ENCODE measurements around the gene TLR1. TPM values are rescaled to one million over a fixed set of nuclear protein-coding genes. Genes with fewer than 3 reads are reported as not detected.

The TLR1 gene, protein sequence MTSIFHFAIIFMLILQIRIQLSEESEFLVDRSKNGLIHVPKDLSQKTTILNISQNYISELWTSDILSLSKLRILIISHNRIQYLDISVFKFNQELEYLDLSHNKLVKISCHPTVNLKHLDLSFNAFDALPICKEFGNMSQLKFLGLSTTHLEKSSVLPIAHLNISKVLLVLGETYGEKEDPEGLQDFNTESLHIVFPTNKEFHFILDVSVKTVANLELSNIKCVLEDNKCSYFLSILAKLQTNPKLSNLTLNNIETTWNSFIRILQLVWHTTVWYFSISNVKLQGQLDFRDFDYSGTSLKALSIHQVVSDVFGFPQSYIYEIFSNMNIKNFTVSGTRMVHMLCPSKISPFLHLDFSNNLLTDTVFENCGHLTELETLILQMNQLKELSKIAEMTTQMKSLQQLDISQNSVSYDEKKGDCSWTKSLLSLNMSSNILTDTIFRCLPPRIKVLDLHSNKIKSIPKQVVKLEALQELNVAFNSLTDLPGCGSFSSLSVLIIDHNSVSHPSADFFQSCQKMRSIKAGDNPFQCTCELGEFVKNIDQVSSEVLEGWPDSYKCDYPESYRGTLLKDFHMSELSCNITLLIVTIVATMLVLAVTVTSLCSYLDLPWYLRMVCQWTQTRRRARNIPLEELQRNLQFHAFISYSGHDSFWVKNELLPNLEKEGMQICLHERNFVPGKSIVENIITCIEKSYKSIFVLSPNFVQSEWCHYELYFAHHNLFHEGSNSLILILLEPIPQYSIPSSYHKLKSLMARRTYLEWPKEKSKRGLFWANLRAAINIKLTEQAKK
- 1.6 and 1.7 TPM in 2 replicates for total RNA-seq

DNA sequence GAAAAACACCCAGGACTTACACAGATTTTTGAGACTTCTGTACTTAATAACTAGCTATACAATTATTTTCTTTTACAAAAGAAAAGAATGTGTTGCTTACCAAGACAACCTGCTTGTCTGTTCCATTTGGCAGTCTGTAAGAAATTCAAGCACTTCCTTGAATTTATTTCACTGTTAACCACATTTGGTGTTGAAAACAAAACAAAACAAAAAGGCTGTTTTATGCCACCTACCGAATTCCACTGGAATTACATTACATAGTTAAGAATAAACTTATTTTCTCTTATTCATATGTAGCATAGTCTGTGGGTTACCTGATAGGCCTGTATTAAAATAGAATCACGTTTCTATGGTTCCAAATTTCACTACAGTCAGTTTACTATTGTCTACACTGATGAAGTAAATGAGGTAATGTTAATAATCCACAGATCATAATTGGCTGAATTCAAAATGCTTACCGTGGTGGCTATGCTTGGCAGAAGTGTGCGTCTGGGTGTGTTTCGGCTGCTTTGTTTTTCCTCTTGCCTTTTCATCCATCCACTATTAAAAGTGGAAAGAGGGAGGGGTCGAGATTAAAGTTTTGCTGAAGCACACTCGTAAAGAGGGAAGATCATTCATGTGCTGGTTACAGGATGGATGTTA lies at the start of gene TLR1:
TSS of gene TLR1 (minus strand) at position 138 of the 642 bp plus-strand sequence. CDS start 5,960 bp downstream, outside the sequence.

DNA sequence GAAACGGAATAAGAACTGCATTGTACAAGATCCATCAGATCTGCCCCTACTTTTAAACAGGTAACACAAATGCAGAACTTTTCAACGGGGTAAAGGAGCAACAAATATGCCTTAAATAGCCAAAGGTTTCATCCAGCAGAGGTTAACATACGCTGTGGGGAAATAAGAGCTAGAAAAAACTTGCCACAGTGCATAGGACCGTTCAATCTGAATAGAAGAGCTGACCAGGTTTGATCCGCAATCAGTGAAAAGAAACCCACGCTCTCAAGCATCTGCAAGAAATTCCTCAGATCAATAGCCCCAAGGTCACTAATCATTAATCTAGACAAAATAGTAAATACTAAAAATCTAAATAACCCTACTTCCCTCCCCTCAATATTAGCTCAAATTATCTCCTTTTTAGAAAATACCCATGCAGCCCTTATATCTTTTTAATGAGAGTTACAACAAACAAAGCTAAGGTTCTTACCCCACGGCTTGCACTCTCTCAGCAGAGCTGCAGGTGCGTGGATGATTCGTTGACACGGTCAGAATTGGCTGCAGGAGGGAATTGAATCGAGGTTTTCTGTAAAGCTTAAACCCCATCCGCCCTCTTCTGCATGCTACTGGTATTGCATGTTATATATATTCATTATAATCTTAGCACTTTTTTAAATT lies 22.0 kb downstream of the TLR1 start, which contains the start of gene TLR10:
TSS of gene TLR10 (minus strand) at position 539 of the 657 bp plus-strand sequence. CDS start 7,400 bp downstream, outside the sequence.

Other genes starting within 250 kb of the TLR1 start
- 11.2 and 12.3 TPM in 2 replicates for gene KLF3, start 140.6 kb downstream of the TLR1 start, total RNA-seq
- not detected in 2 replicates for gene TLR10, start 21.8 kb downstream of the TLR1 start, total RNA-seq
- gene TLR6, start 52.0 kb upstream of the TLR1 start, total RNA-seq, result 0.69 and 0.95 TPM in 2 replicates
- gene FAM114A1, start 63.0 kb upstream of the TLR1 start, total RNA-seq, result 229 and 375 TPM in 2 replicates
- 0.16 and 0.17 TPM in 2 replicates for gene TMEM156, start 227.6 kb upstream of the TLR1 start, total RNA-seq